ENCODE results near the gene SMIM41. TPM values are rescaled to one million over a fixed set of nuclear protein-coding genes. Genes with fewer than 3 reads are reported as not detected.

SMIM41 gene
- total RNA-seq, 1 donor from 2014 or later = not detected

GRCh38 chr12:52036587-52037171 lies 42.8 kb upstream of the SMIM41 start:
- H3K4me3 ChIP-seq (ENCODE audit: low read depth, low read length) = peak overlapping the region; percentile 50
- no peak for DNase-seq (ENCODE audit: low read depth)
- TF ChIP-seq CTCF (conservative IDR thresholded peaks at IDR 0.05; ENCODE audit: low read depth, low read length) = no peak

DNA sequence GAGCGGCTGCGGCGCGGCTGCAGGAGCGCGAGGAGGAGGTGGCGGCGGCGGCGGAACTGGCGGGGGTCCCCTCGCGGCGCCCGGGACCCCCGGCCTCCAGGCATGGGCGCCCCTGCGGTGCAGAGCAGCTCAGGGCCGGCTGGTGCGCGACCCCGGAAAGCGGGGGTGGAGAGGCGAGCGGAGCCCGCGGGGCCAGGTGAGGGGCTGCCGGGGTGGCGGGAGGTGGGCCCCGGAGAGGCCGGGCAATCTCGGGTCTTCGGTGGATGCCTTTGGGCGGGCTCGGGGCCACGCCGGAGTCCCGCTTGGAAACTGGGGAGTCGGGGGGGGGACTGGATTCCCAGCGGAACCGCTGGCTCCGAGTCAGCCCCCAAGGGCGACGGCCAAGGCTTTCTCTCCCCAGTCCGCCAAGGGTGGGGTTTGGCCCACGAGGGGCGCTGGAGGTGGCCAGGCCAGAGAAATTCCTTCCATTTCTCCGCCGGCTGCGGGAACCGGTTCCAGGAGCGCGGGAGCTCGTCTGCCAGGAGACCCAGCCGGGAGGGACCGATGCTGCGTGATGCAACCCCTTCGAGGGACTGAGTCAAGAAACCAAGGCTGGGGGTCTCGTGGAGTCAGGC lies 42.1 kb upstream of the SMIM41 start:
- peak overlapping the region; percentile 59 for H3K4me3 ChIP-seq (ENCODE audit: low read depth, low read length)
- TF ChIP-seq CTCF (conservative IDR thresholded peaks at IDR 0.05; ENCODE audit: low read depth, low read length) = no peak
- DNase-seq (ENCODE audit: low read depth) = no peak

GRCh38 chr12:52038447-52038846 lies 41.1 kb upstream of the SMIM41 start:
- DNase-seq (ENCODE audit: low read depth) = no peak
- H3K4me3 ChIP-seq (ENCODE audit: low read depth, low read length) = no peak overlapping the region
- TF ChIP-seq CTCF (conservative IDR thresholded peaks at IDR 0.05; ENCODE audit: low read depth, low read length) = no peak

- H3K4me3 ChIP-seq (ENCODE audit: low read depth, low read length) = no peak overlapping the region
- no peak for TF ChIP-seq CTCF (conservative IDR thresholded peaks at IDR 0.05; ENCODE audit: low read depth, low read length)
- no peak for DNase-seq (ENCODE audit: low read depth)
Measured at GRCh38 chr12:52041035-52041434, 38.5 kb upstream of the SMIM41 start.

- TF ChIP-seq CTCF (conservative IDR thresholded peaks at IDR 0.05; ENCODE audit: low read depth, low read length) = no peak
- no peak for DNase-seq (ENCODE audit: low read depth)
- no peak overlapping the region for H3K4me3 ChIP-seq (ENCODE audit: low read depth, low read length)
Measured at GRCh38 chr12:52041695-52042123, 37.8 kb upstream of the SMIM41 start.

DNA sequence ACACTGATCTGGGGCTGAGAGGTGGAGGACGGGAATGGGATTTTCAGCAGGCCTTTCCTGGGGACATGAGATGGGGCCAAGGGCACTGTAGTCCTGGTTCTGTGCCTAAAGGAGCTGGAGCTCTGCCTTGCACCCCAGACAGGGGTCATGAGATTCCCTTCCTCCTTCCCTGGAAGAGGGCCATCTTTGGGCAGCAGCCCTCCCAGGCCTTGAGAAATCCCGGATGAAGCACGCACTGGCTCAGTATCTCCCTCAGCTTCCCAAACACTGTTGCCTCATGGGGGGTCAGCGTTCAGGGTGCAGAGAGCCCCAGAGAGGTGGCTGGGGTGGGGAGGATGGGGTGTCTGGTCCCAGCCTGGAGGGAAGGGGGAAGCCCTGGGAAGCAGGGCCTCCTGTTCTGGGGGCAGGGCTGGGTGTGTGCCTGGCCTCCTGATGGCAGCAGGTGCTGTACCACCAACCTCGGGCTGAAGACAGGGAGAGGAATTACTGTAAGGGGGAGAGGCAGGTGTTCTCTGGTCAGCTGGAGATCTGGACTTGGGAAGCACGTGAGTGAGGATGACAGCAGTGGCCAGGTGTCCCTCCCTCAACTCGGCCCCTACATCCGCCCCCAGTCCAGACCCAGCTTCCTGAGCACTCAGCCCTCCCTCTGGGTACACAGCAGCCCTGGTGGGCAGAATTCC lies 36.7 kb upstream of the SMIM41 start:
- no peak overlapping the region for H3K4me3 ChIP-seq (ENCODE audit: low read depth, low read length)
- DNase-seq (ENCODE audit: low read depth) = no peak
- no peak for TF ChIP-seq CTCF (conservative IDR thresholded peaks at IDR 0.05; ENCODE audit: low read depth, low read length)
